Stomach smooth muscle (tissue), 2 donors: ENCODE data around the gene CST2.
"Not testable (repeated sequence)": the region's sequence is repeated elsewhere in the genome, so short reads cannot be mapped to it uniquely, and the experiment has no call there.

ENCODE experiments used
- H3K27ac ChIP-seq: one replicate; pipeline ENCODE4 v1.7.0; 2013; ENCODE audit warnings: mild to moderate bottlenecking, low read length, inconsistent platforms
- H3K27me3 ChIP-seq, 2 donors: one replicate each; pipeline ENCODE4 v1.7.0; 2013; ENCODE audit warnings: low read length in 2 of 2; ENCODE audit not compliant: insufficient read depth in 2 of 2, control insufficient read depth in 1 of 2
- H3K36me3 ChIP-seq, 2 donors: one replicate each; pipeline ENCODE4 v1.7.0; 2013; ENCODE audit warnings: low read length in 2 of 2; ENCODE audit not compliant: control insufficient read depth in 2 of 2, insufficient read depth in 2 of 2
- H3K4me1 ChIP-seq: one replicate; pipeline ENCODE4 v1.7.0; 2013; ENCODE audit warnings: low read length; ENCODE audit not compliant: control insufficient read depth, insufficient read depth
- H3K4me3 ChIP-seq, 2 donors: one replicate each; pipeline ENCODE4 v1.7.0; 2013; ENCODE audit warnings: low read length in 2 of 2
- H3K9ac ChIP-seq, 2 donors: one replicate each; pipeline ENCODE4 v1.7.0; 2013; ENCODE audit warnings: low read length in 2 of 2, mild to moderate bottlenecking in 1 of 2
- H3K9me3 ChIP-seq, 2 donors: one replicate each; pipeline ENCODE4 v1.7.0; 2013; ENCODE audit warnings: low read length in 2 of 2; ENCODE audit not compliant: control insufficient read depth in 2 of 2
- donor health status: healthy.
- donor health status: Pancreatic carcinoma.

Gene CST2

DNA sequence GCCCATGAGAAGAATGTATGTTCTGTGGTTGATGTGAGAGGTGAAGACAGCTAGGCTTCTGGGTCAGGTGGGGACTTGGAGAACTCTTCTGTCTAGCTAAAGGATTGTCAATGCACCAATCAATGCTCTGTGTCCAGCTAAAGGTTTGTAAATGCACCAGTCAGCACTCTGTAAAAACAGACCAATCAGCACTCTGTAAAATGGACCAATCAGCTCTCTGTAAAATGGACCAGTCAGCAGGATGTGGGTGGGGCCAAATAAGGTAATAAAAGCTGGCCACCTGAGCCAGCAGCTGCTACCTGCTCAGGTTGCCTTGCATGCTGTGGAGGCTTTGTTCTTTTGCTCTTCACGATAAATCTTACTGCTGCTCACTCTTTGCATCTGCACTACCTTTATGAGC, 15.0 kb downstream of the CST2 start:
- H3K27me3 ChIP-seq, H3K9me3 ChIP-seq, H3K9ac ChIP-seq, H3K4me1 ChIP-seq, H3K4me3 ChIP-seq, H3K36me3 ChIP-seq, H3K27ac ChIP-seq: not testable (repeated sequence)

DNA sequence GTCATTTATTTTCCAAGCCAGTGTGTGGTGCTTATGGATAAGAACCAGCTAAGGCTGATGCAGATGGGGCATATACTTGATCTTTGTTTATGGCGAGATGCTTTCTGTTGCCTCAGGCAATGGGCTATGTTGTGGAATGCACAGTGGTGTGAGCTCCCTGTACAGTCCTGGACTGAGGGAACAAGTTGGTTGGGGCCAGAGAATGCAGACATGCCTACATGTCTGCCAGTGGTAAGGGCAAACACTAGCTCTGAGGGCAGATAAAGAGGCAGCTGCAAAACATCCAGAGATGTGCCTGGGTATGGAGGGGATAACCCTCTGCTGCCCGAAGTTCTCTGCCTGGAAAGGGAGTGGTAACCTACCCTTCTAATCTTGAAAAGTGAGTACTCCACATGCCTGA, 16.2 kb downstream of the CST2 start:
- H3K27ac ChIP-seq, H3K4me3 ChIP-seq, H3K9me3 ChIP-seq, H3K27me3 ChIP-seq, H3K9ac ChIP-seq, H3K36me3 ChIP-seq, H3K4me1 ChIP-seq: not testable (repeated sequence)

DNA sequence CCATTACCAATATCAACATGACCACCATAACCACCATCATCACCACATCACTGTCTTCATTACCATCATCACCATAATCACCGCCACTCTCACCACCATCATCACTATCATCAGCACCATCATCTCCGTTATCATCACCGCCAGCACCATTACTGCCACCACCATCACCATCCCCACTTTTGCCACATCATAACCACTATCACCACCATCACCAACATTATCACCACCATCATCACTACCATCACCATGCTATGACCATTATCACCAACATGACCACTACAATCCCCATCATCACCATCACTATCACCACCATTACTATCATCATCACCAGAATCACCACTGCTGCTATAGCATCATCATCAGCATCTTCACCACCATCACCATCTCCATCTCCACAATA, 25.7 kb downstream of the CST2 start:
- H3K36me3 ChIP-seq: no peaks in the 10 kb centered on the region
- H3K4me1 ChIP-seq: no peaks in the 10 kb centered on the region
- H3K27ac ChIP-seq: no peak overlapping the region
- no peak overlapping the region for H3K4me3 ChIP-seq
- H3K9ac ChIP-seq: no peak overlapping the region
- H3K27me3 ChIP-seq: no peaks in the 10 kb centered on the region
- no peaks in the 10 kb centered on the region for H3K9me3 ChIP-seq

DNA sequence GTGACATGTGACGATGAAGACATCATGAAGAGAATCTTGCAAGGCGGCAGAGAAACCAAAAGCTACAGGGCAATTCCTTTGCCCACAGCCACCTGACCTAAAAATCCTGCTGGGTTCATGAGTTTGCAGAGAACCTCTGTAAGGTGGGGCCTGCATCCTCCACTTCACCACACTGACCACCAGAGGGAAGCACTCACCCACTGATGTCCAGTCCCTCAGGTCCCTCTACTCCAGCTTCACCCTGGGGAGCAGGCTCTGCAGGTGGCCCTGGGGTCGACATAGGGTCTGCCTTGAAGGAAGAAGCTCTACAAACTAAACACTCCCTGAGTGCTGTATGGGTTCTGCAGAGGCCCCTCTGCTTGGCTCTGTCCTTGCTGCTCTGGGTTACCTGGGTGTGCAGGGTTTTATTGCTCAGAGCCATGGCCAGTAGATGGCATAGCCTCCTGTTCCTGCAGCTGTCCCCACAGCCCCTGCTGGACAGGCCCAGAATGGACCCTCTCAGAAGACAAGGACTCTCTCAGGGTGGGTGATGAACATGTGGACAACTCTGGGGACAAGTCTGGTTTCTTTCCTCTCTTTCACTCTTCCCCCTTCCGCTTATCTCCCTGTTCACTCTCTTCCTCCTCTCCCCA, 27.2 kb downstream of the CST2 start:
- H3K4me1 ChIP-seq, H3K27ac ChIP-seq, H3K9ac ChIP-seq, H3K36me3 ChIP-seq, H3K4me3 ChIP-seq, H3K9me3 ChIP-seq, H3K27me3 ChIP-seq: not testable (repeated sequence)

DNA sequence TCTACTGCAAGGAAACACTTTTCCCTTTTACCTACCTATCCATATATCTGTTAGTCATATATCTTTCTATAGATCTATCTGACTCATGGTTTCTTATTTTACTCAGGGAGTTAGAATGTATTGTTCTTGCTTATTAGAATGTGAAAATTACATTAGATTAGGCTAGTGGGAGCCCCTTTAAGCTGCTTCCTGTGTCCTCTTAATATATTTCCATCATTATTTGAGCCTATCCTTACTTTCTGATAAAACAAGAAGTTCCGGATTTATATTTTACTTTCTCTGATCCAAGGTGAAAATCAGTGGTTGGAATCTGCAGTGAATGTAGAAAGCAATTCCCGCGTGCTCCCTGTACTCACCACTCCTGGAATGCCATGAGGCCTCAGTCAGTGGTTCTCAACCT, 31.0 kb downstream of the CST2 start:
- Histone ChIP-seq H3K27ac (no peak overlapping the region), H3K9me3 (no peaks in the 10 kb centered on the region), H3K27me3 (no peaks in the 10 kb centered on the region), H3K36me3 (no peaks in the 10 kb centered on the region), H3K9ac (no peak overlapping the region), H3K4me3 (no peak overlapping the region), H3K4me1 (no peaks in the 10 kb centered on the region)

DNA sequence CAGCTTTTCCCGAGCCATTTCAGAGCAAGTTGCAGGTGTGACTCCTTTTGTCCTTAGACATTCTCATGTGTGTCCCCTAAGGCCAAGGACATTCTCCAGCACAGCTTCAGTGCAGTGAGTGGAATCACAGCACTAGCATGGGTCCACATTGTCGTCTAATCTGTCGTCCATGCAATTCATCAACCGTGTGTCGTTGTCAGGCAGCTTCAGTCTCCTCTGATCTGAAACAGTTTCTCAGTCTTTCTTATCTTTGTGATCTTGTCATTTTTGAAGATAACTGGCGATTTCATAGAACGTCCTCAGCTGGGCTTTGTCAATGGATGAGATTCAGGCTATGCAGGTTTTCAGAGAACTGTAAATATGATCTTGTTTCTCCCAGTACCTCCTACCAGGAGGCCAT, 31.7 kb downstream of the CST2 start:
- Histone ChIP-seq H3K4me3 (no peak overlapping the region), H3K9ac (no peak overlapping the region), H3K4me1 (no peaks in the 10 kb centered on the region), H3K27me3 (no peaks in the 10 kb centered on the region), H3K36me3 (no peaks in the 10 kb centered on the region), H3K27ac (no peak overlapping the region), H3K9me3 (no peaks in the 10 kb centered on the region)

DNA sequence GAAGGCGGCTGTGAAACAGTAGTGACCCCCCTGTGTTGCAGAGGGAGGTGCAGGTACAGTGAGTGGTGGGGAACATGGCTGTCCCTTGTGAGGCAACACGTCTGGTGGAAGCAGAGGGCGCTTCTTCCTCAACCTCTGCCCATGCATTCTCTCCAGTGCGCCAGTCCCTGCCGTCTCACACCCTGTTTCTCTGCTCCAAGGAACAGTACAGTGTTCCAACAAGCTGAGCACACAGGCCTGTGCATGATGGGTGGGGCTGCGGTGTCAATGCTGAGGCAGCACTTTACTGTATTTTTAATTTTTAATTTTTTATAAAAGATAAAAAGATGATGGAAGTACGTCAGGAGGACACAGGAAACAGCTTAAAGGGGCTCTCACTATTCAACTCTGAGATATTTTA, 32.5 kb downstream of the CST2 start:
- H3K27ac ChIP-seq: no peak overlapping the region
- H3K36me3 ChIP-seq: no peaks in the 10 kb centered on the region
- H3K9me3 ChIP-seq: no peaks in the 10 kb centered on the region
- no peaks in the 10 kb centered on the region for H3K27me3 ChIP-seq
- H3K4me3 ChIP-seq: no peak overlapping the region
- no peak overlapping the region for H3K9ac ChIP-seq
- no peaks in the 10 kb centered on the region for H3K4me1 ChIP-seq

DNA sequence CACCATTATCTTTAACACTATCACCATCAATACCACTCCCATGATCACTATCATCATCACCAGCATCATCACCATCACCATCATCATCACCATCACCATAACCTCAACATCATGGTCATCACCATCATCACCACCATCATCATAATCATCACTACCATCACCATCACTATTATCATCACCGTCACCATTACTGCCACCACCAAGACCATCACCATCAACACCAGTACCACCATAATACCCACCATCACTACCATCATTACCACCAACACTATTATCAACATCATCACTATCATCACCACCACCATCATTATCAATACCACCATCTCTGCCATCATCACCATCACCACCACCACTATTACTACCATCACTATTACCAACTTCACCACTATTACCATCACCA, 43.1 kb downstream of the CST2 start:
- Histone ChIP-seq H3K9me3 (no peaks in the 10 kb centered on the region), H3K9ac (no peak overlapping the region), H3K27ac (no peak overlapping the region), H3K36me3 (no peaks in the 10 kb centered on the region), H3K27me3 (peaks cover 0 to 2% of the 10 kb centered on the region in 2 donors), H3K4me1 (no peaks in the 10 kb centered on the region), H3K4me3 (no peak overlapping the region)

DNA sequence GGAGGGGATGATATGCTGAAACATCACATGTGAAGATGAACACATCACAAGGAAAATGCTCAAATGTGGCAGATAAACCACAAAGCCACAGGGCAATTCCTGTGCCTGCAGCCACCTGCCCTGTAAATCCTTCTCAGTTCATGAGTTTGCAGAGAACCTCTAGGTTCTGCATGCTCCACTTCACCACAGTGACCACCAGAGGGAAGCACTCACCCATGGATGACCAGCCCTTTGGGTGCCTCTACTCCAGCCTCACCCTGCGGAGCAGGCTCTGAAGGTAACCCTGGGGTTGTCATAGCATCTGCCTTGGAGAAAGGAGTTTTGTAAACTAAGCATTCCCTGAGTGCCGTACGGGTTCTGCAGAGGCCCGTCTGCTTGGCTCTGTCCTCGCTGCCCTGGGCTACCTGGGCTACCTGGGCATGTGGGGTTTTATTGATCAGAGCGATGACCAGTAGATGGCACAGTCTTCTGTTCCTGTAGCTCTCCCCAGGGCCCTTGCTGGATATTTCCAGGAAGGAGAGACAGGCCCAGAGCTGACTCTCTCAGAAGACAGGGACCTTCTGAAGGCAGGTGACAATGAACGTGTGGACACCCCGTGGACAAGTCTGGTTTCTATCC, 44.1 kb downstream of the CST2 start:
- H3K4me1 ChIP-seq: no peaks in the 10 kb centered on the region
- H3K9ac ChIP-seq: no peak overlapping the region
- peaks cover 2 to 3% of the 10 kb centered on the region in 2 donors for H3K27me3 ChIP-seq
- no peaks in the 10 kb centered on the region for H3K36me3 ChIP-seq
- H3K27ac ChIP-seq: no peak overlapping the region
- H3K4me3 ChIP-seq: no peak overlapping the region
- no peaks in the 10 kb centered on the region for H3K9me3 ChIP-seq

DNA sequence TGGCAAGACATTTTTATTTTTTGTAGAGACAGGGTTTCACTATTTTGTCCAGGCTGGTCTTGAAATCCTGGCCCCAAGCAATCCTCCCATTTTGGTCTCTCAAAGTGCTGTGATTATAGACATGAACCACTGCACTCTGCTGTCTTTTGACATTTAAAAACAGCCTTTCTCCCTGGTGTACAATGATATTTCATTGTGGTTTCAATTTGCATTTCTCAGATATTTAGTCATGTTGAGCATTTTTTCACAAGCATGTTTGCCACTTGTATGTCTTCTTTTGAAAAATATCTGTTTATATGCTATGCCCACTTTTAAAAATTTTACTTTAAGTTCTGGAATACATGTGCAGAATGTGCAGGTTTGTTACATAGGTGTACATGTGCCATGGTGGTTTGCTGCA, 47.9 kb downstream of the CST2 start:
- H3K27me3 ChIP-seq, H3K36me3 ChIP-seq, H3K4me1 ChIP-seq: not testable (repeated sequence)

DNA sequence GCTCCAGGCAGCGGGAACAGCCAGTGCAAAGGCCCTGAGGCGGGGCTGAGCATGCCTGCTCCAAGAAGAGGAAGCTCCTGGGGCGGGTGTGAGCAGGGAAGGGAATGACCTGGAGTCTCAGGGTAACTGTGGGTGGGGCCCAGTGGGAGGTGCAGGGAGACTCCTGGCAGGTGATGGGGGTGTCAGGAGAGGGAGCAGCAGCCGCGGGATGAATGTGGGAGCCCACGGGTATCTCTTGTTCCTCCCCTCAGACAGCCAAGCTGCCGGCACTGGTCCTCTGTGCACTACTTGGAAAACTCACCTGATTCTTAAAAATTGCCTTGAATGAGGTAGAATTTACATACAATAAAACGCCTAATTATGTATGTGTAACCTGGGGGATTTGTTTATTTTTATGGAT, 49.1 kb downstream of the CST2 start:
- H3K9me3 ChIP-seq, H3K4me3 ChIP-seq, H3K9ac ChIP-seq: not testable (repeated sequence)

More for the DNA sequence above, 47.9 kb downstream of the CST2 start:
- not testable (repeated sequence) for H3K27ac ChIP-seq, H3K4me3 ChIP-seq, H3K9me3 ChIP-seq, H3K9ac ChIP-seq

More for the DNA sequence above, 49.1 kb downstream of the CST2 start:
- H3K4me1 ChIP-seq, H3K36me3 ChIP-seq, H3K27me3 ChIP-seq, H3K27ac ChIP-seq: not testable (repeated sequence)
